Left lung (tissue), 10 donors: ENCODE results near the gene KRTCAP2. TPM values are rescaled to one million over a fixed set of nuclear protein-coding genes. Genes with fewer than 3 reads are reported as not detected.
A peak's percentile ranks its signal among the peaks of the same experiment; 100 is the strongest.
"Not testable (repeated sequence)": the region's sequence is repeated elsewhere in the genome, so short reads cannot be mapped to it uniquely, and the experiment has no call there.

Source experiments
- ATAC-seq: fragments of 200-7000 bp; cut with Tn5 transposase; one replicate; pipeline ENCODE4 v1.9.1; 2020; ENCODE audit warnings: moderate library complexity
- DNase-seq, 4 donors: peaks; one replicate each; pipeline ENCODE4 v3.0.0-alpha.2; 2013 to 2020
- H3K27ac ChIP-seq, 2 donors: fragments of 200-600 bp; sonication (generic) in 1 of 2; one replicate each; pipeline versions ENCODE4 v1.5.0 to v1.8.0; 2020 to 2021
- H3K27me3 ChIP-seq, 2 donors: fragments of 200-600 bp; sonication (generic) in 1 of 2; one replicate each; pipeline versions ENCODE4 v1.5.0 to v1.8.0; 2020 to 2021
- H3K36me3 ChIP-seq, 2 donors: fragments of 200-600 bp; sonication (generic) in 1 of 2; one replicate each; pipeline versions ENCODE4 v1.5.0 to v1.8.0; 2020 to 2021
- H3K4me1 ChIP-seq, 2 donors: fragments of 200-600 bp; one replicate each; pipeline ENCODE4 v1.8.0; 2021
- H3K4me3 ChIP-seq, 2 donors: fragments of 200-600 bp; sonication (generic) in 1 of 2; one replicate each; pipeline versions ENCODE4 v1.5.0 to v1.8.0; 2020 to 2021; ENCODE audit warnings: mild to moderate bottlenecking in 1 of 2
- H3K9me3 ChIP-seq, 2 donors: fragments of 200-600 bp; sonication (generic) in 1 of 2; one replicate each; pipeline versions ENCODE4 v1.5.0 to v1.8.0; 2020 to 2021
- intact Hi-C, 2 donors: fragments of 100-400 bp; cut with DNase I; formaldehyde crosslinking; loops; one replicate each; pipeline versions ENCODE4 v1.11.2 to v1.14.2; 2022
- polyA plus RNA-seq, 6 donors: library from polyadenylated mRNA; unstranded; fragments of 120-200 nt; gene quantifications; one replicate each; pipeline ENCODE4 v1.2.1, GENCODE V29; 2013; ENCODE audit not compliant: insufficient read length in 6 of 6
- total RNA-seq, 2 donors: library from RNA; stranded (reverse); fragmentation: NEBNext Ultra II Directional; extraction: Animal tissue kit (Norgen Biotek cat#: 25700); gene quantifications; one replicate each; pipeline ENCODE4 v1.2.1, GENCODE V29; 2021
- TF ChIP-seq, protein P1 (sequence below), 2 donors: fragments of 200-600 bp; sonication (generic) in 1 of 2; IDR thresholded peaks; one replicate each; pipeline versions ENCODE4 v1.5.0 to v1.8.0; 2021; ENCODE audit warnings: antibody characterized with exemption in 2 of 2
- donor health status: DM: no; HTN: yes; CAD: no.
- donor health status: DM: no; HTN: no; CAD: no.

Gene KRTCAP2
- total and polyA plus RNA-seq, 8 donors: 93.9 to 184 (median 111) TPM

DNA sequence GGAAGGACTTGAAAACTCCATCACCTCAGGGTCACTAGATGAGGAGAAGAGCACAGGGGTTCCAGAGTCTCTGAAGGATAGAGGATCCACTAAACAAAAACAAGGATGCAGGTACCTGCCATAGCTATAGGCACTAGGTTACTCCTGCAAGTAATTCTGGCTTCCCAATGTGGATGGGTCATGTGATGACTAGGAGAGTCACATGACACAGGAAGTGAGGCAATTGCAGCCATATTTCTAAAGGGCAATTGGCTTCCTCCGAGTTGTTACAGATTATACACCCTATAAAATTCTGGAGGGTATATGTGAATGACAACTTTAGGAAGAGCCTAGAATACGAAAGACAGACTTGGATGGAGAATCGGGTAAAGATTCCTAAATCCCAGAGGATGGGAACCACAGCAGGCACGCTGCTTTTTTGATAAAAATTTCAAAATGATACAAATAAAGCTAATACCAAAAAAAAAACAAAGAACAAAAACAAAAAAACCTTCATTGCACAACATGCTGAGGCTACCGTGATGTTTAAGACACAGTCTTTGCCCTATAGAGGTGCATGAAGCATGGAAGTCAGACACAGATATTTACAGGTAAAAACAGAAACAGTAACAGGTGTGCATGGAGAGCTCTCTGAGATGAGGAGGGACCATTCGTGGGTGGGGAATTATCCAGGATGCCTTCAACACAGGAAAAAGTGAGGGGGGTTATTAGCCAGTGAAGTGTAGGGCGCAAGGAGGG lies 45.9 kb upstream of the KRTCAP2 start:
- Histone ChIP-seq H3K4me1 (peaks cover 0 to 49% of the 10 kb centered on the region in 2 donors), H3K36me3 (no peaks in the 10 kb centered on the region), H3K27me3 (no peaks in the 10 kb centered on the region), H3K27ac (peak overlapping the region; percentile 8 to 82), H3K4me3 (peak overlapping the region in 1 of 2 donors; percentile 3), H3K9me3 (no peaks in the 10 kb centered on the region)
- DNase-seq (peak in 1 of 4 donors; percentile 60), ATAC-seq (peak; percentile 73)
- intact Hi-C loops: no loop called here
- TF ChIP-seq, protein P1, sequence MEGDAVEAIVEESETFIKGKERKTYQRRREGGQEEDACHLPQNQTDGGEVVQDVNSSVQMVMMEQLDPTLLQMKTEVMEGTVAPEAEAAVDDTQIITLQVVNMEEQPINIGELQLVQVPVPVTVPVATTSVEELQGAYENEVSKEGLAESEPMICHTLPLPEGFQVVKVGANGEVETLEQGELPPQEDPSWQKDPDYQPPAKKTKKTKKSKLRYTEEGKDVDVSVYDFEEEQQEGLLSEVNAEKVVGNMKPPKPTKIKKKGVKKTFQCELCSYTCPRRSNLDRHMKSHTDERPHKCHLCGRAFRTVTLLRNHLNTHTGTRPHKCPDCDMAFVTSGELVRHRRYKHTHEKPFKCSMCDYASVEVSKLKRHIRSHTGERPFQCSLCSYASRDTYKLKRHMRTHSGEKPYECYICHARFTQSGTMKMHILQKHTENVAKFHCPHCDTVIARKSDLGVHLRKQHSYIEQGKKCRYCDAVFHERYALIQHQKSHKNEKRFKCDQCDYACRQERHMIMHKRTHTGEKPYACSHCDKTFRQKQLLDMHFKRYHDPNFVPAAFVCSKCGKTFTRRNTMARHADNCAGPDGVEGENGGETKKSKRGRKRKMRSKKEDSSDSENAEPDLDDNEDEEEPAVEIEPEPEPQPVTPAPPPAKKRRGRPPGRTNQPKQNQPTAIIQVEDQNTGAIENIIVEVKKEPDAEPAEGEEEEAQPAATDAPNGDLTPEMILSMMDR (IDR thresholded peaks at IDR 0.05): no peak

- H3K9me3 ChIP-seq, H3K36me3 ChIP-seq, ATAC-seq, H3K27ac ChIP-seq, H3K4me3 ChIP-seq, intact Hi-C loops, DNase-seq, H3K27me3 ChIP-seq: not testable (repeated sequence)
- H3K4me1 ChIP-seq: peaks cover 4 to 23% of the 10 kb centered on the region in 2 donors
Observed at GRCh38 chr1:155214702-155215101, 41.6 kb upstream of the KRTCAP2 start.

DNA sequence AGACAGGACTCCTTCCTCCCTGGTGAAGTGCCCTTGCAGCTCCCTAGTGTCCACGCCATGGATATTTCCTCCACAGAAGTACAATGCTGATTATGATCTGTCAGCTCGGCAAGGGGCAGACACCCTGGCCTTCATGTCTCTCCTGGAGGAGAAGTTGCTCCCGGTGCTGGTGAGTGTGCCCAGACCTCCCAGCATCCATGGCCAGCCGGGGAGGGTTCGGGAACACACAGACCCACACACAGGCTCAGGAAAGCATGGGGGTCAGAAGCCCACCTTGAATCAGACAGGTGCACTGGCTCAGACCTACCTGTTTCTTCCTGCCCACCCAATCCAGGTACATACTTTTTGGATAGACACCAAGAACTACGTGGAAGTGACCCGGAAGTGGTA lies 38.9 kb upstream of the KRTCAP2 start:
- peaks cover 18 to 31% of the 10 kb centered on the region in 2 donors for H3K4me1 ChIP-seq
- H3K27ac ChIP-seq, DNase-seq, H3K36me3 ChIP-seq, H3K9me3 ChIP-seq, H3K4me3 ChIP-seq, ATAC-seq, H3K27me3 ChIP-seq, intact Hi-C loops: not testable (repeated sequence)

DNA sequence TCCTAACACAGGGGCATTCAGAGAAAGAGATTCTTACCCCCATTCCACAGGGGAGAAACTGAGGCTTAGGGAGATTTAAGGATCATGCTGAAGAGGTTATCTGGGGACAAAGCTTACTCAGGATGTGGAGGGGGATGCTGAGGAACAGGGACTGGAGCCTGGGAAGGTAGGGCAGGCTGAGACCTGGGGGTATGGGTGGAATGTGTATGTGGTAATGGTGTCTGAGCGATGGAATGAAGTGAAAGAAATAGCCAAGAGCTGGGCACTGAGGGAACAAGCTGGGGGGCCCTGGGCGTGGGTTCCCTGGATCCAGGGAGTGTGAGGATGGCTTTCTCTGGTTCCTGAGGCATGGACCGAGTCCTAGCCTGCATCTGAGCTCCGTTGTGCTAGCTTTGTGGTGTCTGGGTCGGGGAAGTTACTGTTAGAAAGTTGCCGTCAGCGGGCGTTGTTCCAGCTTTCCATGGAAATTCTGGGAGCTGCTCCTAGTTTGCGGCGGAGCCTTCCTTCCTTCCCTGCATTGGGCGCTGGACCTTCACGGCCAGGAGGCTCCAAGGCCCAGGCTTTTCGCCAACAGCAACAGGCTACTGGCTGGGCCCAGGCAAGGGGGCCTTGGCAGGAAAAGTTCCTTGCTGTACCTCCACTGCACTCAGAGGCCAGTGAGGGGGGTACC lies 38.4 kb upstream of the KRTCAP2 start:
- H3K9me3 ChIP-seq, intact Hi-C loops, H3K27me3 ChIP-seq, H3K36me3 ChIP-seq, ATAC-seq, DNase-seq: not testable (repeated sequence)
- Histone ChIP-seq H3K27ac (peak overlapping the region in 1 of 2 donors; percentile 100), H3K4me3 (peak overlapping the region in 1 of 2 donors; percentile 75), H3K4me1 (peaks cover 20 to 37% of the 10 kb centered on the region in 2 donors)

- no peaks in the 10 kb centered on the region for H3K27me3 ChIP-seq
- H3K27ac ChIP-seq: peak overlapping the region in 1 of 2 donors; percentile 100
- TF ChIP-seq, protein P1 (IDR thresholded peaks at IDR 0.05): no peak
- peaks cover 0 to 8% of the 10 kb centered on the region in 2 donors for H3K36me3 ChIP-seq
- intact Hi-C loops: no loop called here
- no peak for DNase-seq
- no peaks in the 10 kb centered on the region for H3K9me3 ChIP-seq
- H3K4me3 ChIP-seq: peak overlapping the region in 1 of 2 donors; percentile 75
- peaks cover 20 to 40% of the 10 kb centered on the region in 2 donors for H3K4me1 ChIP-seq
- ATAC-seq: no peak
Observed at GRCh38 chr1:155210314-155211104, 37.4 kb upstream of the KRTCAP2 start.

DNA sequence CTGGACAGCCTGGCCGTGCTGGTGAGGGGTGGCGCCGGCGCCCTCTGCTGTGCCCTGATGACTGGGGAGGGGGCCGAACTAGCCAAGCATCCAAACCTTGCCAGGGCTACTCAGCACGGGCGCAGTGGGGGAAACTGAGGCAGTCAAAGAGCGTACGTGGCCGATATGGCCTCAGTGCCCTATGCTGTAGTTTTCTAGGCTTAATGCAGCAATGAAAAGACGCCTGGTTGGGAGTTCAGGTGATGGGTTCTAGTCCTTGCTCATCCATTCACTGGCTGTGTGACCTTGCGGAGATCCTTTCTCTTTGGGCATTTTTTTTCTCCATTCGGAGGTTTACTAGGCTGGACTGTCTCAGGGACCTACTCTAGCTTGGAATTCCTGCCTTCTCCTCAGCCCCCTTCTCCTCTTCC lies 36.2 kb upstream of the KRTCAP2 start:
- Histone ChIP-seq H3K36me3 (peaks cover 0 to 8% of the 10 kb centered on the region in 2 donors), H3K4me3 (peak overlapping the region; percentile 75 to 78), H3K9me3 (no peaks in the 10 kb centered on the region), H3K4me1 (peaks cover 20 to 37% of the 10 kb centered on the region in 2 donors), H3K27ac (peak overlapping the region; percentile 98 to 100), H3K27me3 (no peaks in the 10 kb centered on the region)
- ATAC-seq (no peak), DNase-seq (no peak)
- intact Hi-C loops: no loop called here
- TF ChIP-seq, protein P1 (IDR thresholded peaks at IDR 0.05): no peak
